GM12801 (cell line): ENCODE measurements around the gene LAPTM5.

ENCODE experiments used
- TF ChIP-seq, protein P1 (sequence below): IDR thresholded peaks from one replicate; pipeline ENCODE4 v1.5.1; 2011; ENCODE audit warnings: control low read depth; ENCODE audit not compliant: insufficient read length; ENCODE audit errors: extremely low read depth

Gene LAPTM5

DNA sequence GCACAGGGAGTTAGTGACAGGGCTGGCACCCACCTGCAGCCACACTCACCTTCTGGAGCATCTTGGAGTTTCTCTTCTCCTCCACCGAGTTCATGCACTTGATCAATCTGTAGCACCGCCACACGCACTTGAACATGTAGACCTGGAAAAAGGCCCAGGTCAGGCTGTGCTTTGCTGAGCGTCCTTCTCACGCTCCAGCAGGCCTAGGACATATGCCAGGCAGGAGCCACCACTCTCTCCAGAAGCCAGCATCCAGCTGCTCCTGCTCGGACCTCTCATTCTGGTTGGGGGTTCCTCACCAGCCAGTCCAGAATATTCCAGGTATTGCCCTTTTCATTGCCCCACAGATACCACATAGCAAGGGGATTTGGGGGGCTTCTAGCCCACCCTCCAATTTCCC lies 22.4 kb downstream of the LAPTM5 start:
- TF ChIP-seq, protein P1, sequence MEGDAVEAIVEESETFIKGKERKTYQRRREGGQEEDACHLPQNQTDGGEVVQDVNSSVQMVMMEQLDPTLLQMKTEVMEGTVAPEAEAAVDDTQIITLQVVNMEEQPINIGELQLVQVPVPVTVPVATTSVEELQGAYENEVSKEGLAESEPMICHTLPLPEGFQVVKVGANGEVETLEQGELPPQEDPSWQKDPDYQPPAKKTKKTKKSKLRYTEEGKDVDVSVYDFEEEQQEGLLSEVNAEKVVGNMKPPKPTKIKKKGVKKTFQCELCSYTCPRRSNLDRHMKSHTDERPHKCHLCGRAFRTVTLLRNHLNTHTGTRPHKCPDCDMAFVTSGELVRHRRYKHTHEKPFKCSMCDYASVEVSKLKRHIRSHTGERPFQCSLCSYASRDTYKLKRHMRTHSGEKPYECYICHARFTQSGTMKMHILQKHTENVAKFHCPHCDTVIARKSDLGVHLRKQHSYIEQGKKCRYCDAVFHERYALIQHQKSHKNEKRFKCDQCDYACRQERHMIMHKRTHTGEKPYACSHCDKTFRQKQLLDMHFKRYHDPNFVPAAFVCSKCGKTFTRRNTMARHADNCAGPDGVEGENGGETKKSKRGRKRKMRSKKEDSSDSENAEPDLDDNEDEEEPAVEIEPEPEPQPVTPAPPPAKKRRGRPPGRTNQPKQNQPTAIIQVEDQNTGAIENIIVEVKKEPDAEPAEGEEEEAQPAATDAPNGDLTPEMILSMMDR, result no peak

GRCh38 chr1:30734580-30734979 lies 23.0 kb downstream of the LAPTM5 start:
- TF ChIP-seq, protein P1, result no peak

DNA sequence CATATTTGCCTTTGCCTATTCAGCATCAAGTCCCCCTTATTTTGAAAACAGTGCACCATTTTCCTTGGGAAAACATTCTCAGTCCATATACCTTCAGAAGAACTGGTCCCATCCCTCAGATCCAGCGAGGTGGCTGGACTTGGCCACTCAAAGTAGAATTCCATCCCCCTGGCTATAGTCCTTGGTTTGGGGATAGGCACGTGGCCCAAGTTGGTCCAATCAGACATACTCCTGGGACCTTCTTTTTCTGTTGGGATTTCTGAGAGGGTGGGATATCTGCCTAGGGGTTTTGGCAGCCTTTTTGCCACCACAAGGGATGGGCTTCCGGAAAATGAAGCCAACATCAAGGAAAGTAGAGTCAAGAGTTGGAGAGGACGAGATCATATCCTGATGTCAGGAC lies 23.5 kb downstream of the LAPTM5 start:
- TF ChIP-seq, protein P1, result no peak

DNA sequence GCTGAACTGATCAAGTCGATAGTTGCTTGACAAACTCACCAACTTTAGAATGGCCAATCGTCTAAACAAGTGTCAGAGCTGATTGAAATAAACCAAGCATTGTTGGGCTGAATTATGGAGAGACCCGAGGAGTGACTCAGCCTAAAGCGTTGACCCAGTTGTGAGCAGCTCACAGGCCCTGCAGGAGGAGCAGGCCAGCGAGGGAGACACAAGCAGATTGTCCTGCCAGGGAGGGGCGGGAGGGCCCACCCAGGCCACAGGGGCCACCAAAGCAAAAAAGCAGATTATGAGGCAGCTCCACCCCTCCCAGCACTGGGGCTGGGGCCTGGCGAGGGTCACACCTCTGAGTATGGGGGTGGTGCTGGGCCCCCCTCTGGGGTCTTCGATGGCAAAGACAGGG lies 24.1 kb downstream of the LAPTM5 start:
- TF ChIP-seq, protein P1, result no peak

DNA sequence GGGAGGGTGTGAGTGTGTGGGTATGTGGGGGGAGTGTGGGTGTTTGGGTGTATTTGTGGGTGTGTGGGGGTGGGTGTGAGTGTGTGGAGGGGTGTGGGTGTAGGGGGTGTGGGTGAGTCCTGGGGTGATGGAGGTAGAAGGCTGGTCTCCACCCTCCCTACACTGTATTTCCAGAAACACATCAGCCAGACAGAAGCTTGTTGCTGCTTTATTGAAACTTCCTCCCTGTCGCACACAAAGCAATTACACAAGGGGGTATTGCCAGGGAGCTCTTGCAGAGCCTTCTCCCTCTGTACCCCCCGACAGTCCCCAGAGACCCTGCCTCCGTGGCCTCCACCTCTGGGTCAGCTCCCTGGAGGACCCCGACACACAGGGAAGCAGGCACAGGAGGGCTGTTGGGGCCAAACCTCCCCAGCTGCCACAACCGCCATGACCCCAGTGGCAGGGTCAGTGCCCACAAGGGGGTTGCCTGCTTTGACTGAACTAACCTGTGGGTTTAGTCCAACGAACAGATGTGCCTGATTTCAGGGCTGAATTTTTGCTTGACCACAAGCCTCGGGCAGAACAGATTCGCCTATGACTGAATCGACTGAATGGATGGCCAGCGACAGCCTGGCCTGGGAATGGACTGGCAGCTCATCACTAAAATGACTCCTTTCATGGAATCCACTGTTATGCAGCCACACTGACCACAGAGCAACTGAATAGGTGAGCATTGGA lies 25.1 kb downstream of the LAPTM5 start:
- TF ChIP-seq, protein P1, result no peak

DNA sequence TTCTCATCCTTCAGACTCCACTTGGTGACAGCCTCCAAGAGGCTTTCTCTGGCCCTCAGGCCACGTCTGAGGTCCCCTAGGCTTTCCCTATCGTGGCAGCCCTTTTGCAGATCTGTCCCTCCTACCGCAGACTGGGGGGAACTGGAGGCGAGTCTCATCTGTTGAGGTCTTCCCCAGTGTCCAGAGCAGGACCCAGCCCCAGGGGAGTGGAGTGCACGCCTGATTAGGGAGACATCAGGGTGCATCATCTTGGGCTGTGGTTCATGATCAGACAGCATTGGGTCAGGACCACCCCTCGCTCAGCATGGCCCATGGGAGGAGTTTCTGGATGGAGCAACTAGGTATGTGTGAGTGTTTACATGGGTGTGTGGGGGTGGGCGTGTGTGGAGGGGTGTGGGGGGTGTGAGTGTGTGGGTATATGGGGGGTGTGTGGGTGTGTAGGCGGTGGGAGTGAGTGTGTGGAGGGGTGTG lies 25.7 kb downstream of the LAPTM5 start:
- TF ChIP-seq, protein P1, result no peak

DNA sequence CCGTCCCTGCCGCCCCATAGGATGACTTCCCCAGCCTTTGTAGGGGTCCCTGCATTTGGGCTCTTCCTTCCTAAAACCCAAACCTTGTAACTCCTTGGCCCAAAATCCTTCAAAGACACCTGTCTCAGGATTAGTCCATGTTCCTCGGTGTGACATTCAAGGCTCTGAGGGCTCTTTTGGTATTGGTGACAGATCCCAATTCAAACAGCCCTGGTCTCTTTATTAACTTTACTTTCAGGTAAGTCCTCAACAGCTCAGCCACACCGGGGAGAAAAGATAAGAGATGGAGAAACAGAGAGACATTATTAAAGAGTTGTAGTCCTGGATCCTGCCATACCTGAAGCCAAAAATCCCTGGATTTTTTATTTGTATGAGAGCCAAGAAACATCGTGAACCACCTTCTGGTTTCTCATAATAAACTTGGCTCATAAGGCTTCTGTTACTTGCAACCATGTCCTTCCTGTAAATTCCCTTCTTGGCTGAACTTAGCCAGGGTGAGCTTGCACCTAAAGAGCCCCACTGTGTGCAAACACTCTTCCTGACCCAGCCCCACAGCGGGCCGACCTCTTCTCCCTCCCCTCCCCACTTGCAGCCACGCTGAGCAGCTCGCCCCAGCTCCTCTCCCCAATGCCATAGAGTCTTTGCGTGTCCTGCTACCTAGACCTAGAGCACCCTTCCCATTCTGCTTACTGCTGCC lies 26.3 kb downstream of the LAPTM5 start:
- TF ChIP-seq, protein P1, result no peak
